OCI-LY7 (cell line): ENCODE measurements around the gene RHO. TPM values are rescaled to one million over a fixed set of nuclear protein-coding genes. Genes with fewer than 3 reads are reported as not detected.

Experiments
- BruUV-seq: library from RNA; stranded (reverse); fragments of 400-500 nt; replicated peaks from 2 replicates; lab custom pipeline; 2021; lab: Mats Ljungman, UMichigan
- CTCF ChIA-PET: fragments of 300-600 bp; sonication (Branson Sonifier 250); formaldehyde crosslinking; loops from one replicate; lab custom pipeline; 2022; ENCODE audit warnings: antibody characterized with exemption; ENCODE audit not compliant: unreplicated experiment; lab: Charles Lee
- POLR2A ChIA-PET: fragments of 300-600 bp; sonication (Branson Sonifier 250); formaldehyde crosslinking; loops from one replicate; lab custom pipeline; 2022; ENCODE audit warnings: antibody characterized with exemption; lab: Charles Lee
- DNase-seq: peaks from one replicate; pipeline ENCODE4 v3.0.0-alpha.2; 2015; ENCODE audit warnings: low spot score
- H2AFZ ChIP-seq: fragments of 200-600 bp; sonication (generic), shearing (Covaris generic); 2 replicates; pipeline ENCODE4 v1.6.1; 2014; ENCODE audit warnings: mild to moderate bottlenecking, antibody characterized with exemption, low read length, moderate library complexity
- H3K27ac ChIP-seq: fragments of 200-600 bp; sonication (generic); 2 replicates; pipeline ENCODE4 v1.5.1; 2014; ENCODE audit warnings: mixed run types, low read depth, mild to moderate bottlenecking, moderate library complexity, low read length, inconsistent platforms; ENCODE audit not compliant: poor library complexity, severe bottlenecking
- H3K36me3 ChIP-seq: fragments of 200-600 bp; sonication (generic); 2 replicates; pipeline ENCODE4 v1.6.1; 2014; ENCODE audit warnings: mild to moderate bottlenecking, antibody characterized with exemption, low read length, moderate library complexity, mixed read lengths; ENCODE audit not compliant: insufficient read depth
- H3K4me1 ChIP-seq: fragments of 200-600 bp; sonication (generic); 2 replicates; pipeline ENCODE4 v1.5.1; 2014; ENCODE audit warnings: mild to moderate bottlenecking, low read length; ENCODE audit not compliant: insufficient read depth, poor library complexity, severe bottlenecking
- H3K4me2 ChIP-seq: fragments of 200-600 bp; sonication (generic); 2 replicates; pipeline ENCODE4 v1.6.1; 2014; ENCODE audit warnings: mild to moderate bottlenecking, low read length
- H3K4me3 ChIP-seq: fragments of 200-600 bp; sonication (generic); 2 replicates; pipeline ENCODE4 v1.5.1; 2014; ENCODE audit warnings: mild to moderate bottlenecking, low read depth, low read length; ENCODE audit not compliant: poor library complexity, severe bottlenecking
- H3K79me2 ChIP-seq: fragments of 200-600 bp; sonication (generic); 2 replicates; pipeline ENCODE4 v1.6.1; 2016; ENCODE audit warnings: low read depth, mild to moderate bottlenecking, low read length, moderate library complexity, mixed read lengths; ENCODE audit not compliant: insufficient read depth
- H3K9me2 ChIP-seq: fragments of 200-600 bp; sonication (generic); 2 replicates; pipeline ENCODE4 v1.6.1; 2016; ENCODE audit warnings: mild to moderate bottlenecking, low read length, mixed read lengths; ENCODE audit not compliant: insufficient read depth
- H3K9me3 ChIP-seq: fragments of 200-600 bp; sonication (generic); 2 replicates; pipeline ENCODE4 v1.6.1; 2014; ENCODE audit warnings: mild to moderate bottlenecking, mixed run types, low read length, mixed read lengths
- H4K20me1 ChIP-seq: fragments of 200-600 bp; sonication (generic); 2 replicates; pipeline ENCODE4 v1.6.1; 2014; ENCODE audit warnings: mild to moderate bottlenecking, antibody characterized with exemption, low read length, moderate library complexity, mixed read lengths; ENCODE audit not compliant: insufficient read depth
- EZH2phosphoT487 ChIP-seq: fragments of 200-600 bp; sonication (generic); IDR thresholded peaks from 2 replicates; pipeline ENCODE4 v1.6.1; 2018; ENCODE audit warnings: low read depth, borderline replicate concordance, mild to moderate bottlenecking, mixed run types, antibody characterized with exemption, low read length, moderate library complexity, mixed read lengths
- intact Hi-C: fragments of 100-400 bp; cut with micrococcal nuclease; formaldehyde crosslinking; loops from one replicate; pipeline ENCODE4 v1.10.0; 2022; ENCODE audit not compliant: unreplicated experiment
- total RNA-seq, 2 experiments: library from RNA; depleted of rRNA in 1 of 2; stranded (reverse); fragments of >200 nt in 1 of 2; shearing (Covaris generic) in 1 of 2; gene quantifications; 2 replicates each; pipeline ENCODE4 v1.2.3, GENCODE V29; 2014 to 2022
- TF ChIP-seq, protein P1 (sequence below): fragments of 200-600 bp; sonication (generic); conservative IDR thresholded peaks from 2 replicates; pipeline ENCODE4 v1.5.1; 2014; ENCODE audit warnings: mild to moderate bottlenecking, antibody characterized with exemption, low read length, moderate library complexity, mixed read lengths

Gene RHO
- total RNA-seq, 2 experiments from 2014 or later, result not detected

DNA sequence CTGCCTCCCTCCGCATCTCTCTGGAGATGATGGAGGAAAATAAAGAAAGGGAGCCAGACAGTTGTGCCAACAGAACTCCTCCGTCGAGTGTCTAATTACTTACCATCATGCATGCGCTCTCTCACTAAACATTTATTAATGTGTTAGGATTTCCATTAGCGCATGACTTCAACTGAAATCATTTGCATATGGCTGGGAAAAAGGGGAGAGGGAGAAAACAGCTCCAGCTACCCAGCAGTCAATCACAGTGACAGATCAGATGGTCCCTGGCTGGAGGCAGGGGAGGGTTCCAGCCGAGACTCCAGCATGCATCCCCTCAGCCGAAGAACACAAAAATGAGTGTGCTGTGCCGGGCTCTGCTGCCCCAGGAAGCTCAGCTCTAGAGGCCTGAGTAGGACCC lies 6.8 kb upstream of the RHO start:
- no peaks in the 10 kb centered on the region for H3K9me3 ChIP-seq
- intact Hi-C loops, result no loop called here
- CTCF ChIA-PET, result no interaction called here
- peaks cover 12% of the 10 kb centered on the region for H3K4me1 ChIP-seq
- H4K20me1 ChIP-seq, result no peaks in the 10 kb centered on the region
- no peaks in the 10 kb centered on the region for H3K9me2 ChIP-seq
- no peak overlapping the region for H3K27ac ChIP-seq
- no peak for DNase-seq
- no peak overlapping the region for H3K4me3 ChIP-seq
- no peaks in the 10 kb centered on the region for H3K36me3 ChIP-seq
- H3K4me2 ChIP-seq, result no peak overlapping the region
- H3K79me2 ChIP-seq, result no peaks in the 10 kb centered on the region
- no peak overlapping the region for H2AFZ ChIP-seq
- BruUV-seq, result no TSS peak
- TF ChIP-seq, protein P1, sequence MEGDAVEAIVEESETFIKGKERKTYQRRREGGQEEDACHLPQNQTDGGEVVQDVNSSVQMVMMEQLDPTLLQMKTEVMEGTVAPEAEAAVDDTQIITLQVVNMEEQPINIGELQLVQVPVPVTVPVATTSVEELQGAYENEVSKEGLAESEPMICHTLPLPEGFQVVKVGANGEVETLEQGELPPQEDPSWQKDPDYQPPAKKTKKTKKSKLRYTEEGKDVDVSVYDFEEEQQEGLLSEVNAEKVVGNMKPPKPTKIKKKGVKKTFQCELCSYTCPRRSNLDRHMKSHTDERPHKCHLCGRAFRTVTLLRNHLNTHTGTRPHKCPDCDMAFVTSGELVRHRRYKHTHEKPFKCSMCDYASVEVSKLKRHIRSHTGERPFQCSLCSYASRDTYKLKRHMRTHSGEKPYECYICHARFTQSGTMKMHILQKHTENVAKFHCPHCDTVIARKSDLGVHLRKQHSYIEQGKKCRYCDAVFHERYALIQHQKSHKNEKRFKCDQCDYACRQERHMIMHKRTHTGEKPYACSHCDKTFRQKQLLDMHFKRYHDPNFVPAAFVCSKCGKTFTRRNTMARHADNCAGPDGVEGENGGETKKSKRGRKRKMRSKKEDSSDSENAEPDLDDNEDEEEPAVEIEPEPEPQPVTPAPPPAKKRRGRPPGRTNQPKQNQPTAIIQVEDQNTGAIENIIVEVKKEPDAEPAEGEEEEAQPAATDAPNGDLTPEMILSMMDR, result no peak
- TF ChIP-seq EZH2phosphoT487, result no peak
- POLR2A ChIA-PET, result no interaction called here

DNA sequence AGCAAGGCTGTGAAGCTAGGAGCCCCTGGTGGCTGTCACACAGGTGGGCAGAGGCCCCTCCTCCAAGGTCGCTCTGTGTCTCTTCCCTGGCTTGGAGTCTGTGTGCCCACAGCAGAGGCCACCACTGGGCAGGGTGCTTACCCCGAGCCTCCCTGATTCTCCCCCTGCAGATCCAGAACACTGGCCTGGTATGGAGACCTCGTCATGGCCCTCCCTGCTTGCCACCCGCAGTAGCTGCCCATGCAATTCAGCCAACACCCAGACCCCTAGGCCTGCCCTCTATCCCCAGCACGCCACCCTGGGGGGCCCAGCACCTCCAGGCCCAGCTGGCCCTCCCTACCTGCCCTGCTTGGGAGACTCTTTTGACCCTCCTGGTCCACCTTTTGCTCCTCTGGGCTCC lies 5.5 kb upstream of the RHO start:
- BruUV-seq, result no TSS peak

DNA sequence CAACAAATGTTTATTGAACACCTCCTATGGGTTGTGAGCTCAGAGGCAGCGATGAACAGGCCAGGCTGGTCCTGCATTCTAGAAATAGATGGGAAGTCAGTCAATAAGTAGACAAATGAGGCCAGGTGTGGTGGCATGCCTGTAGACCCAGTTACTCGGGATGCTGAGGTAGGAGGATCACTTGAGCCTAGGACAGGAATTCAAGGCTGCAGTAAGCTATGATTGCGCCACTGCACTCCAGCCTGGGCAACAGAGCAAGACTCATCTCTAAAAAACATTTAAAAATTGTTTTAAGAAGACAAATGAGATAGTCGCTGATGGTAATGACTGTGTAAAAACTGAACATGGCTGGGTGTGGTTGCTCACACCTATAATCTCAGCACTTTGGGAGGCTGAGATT lies 4.4 kb upstream of the RHO start:
- Histone ChIP-seq H2AFZ (no peak overlapping the region), H3K4me3 (no peak overlapping the region), H3K9me2 (no peaks in the 10 kb centered on the region), H3K4me1 (peaks cover 12% of the 10 kb centered on the region), H3K27ac (no peak overlapping the region), H3K4me2 (no peak overlapping the region), H4K20me1 (no peaks in the 10 kb centered on the region), H3K9me3 (no peaks in the 10 kb centered on the region), H3K79me2 (no peaks in the 10 kb centered on the region), H3K36me3 (no peaks in the 10 kb centered on the region)
- intact Hi-C loops, result no loop called here
- BruUV-seq, result no TSS peak
- DNase-seq, result no peak
- ChIA-PET POLR2A (no interaction called here), CTCF (no interaction called here)
- TF ChIP-seq, protein P1, result no peak

More for the DNA sequence above, 5.5 kb upstream of the RHO start:
- Histone ChIP-seq H4K20me1 (no peaks in the 10 kb centered on the region), H3K79me2 (no peaks in the 10 kb centered on the region), H2AFZ (no peak overlapping the region), H3K4me3 (no peak overlapping the region), H3K27ac (no peak overlapping the region), H3K9me2 (no peaks in the 10 kb centered on the region), H3K4me2 (no peak overlapping the region), H3K36me3 (no peaks in the 10 kb centered on the region), H3K4me1 (peaks cover 12% of the 10 kb centered on the region), H3K9me3 (no peaks in the 10 kb centered on the region)
- TF ChIP-seq EZH2phosphoT487, result no peak
- TF ChIP-seq, protein P1, result no peak
- no peak for DNase-seq
- CTCF ChIA-PET, result no interaction called here
- POLR2A ChIA-PET, result no interaction called here
- intact Hi-C loops, result no loop called here
